ENCODE results near the gene KCTD17. TPM values are rescaled to one million over a fixed set of nuclear protein-coding genes. Genes with fewer than 3 reads are reported as not detected.

The KCTD17 gene
- total RNA-seq, 1 experiment from 2014 or later = 32.7 TPM

GRCh38 chr22:37079158-37079557 is 27.6 kb downstream of the KCTD17 start:
- CTCF ChIA-PET = no interaction called here
- Histone ChIP-seq H3K4me3 (ENCODE audit: low read depth in 2 of 2, low read length in 2 of 2) (no peak overlapping the region), H3K27ac (ENCODE audit: low read length) (no peak overlapping the region), H3K36me3 (ENCODE audit: control insufficient read depth, insufficient read depth, low read length) (no peaks in the 10 kb centered on the region), H3K27me3 (ENCODE audit: control insufficient read depth, insufficient read depth, low read length) (no peaks in the 10 kb centered on the region), H3K4me1 (ENCODE audit: control insufficient read depth, insufficient read depth, low read length) (no peaks in the 10 kb centered on the region), H3K9me3 (ENCODE audit: control insufficient read depth, insufficient read depth, low read depth, low read length) (no peaks in the 10 kb centered on the region)
- no TSS peak for BruUV-seq (replicated peaks)
- TF ChIP-seq SIN3A (IDR thresholded peaks at IDR 0.05; ENCODE audit: borderline replicate concordance, insufficient read depth, low read depth, low read length) (no peak), TCF7L2 (IDR thresholded peaks at IDR 0.05; ENCODE audit: low read depth, low read length) (no peak), REST (IDR thresholded peaks at IDR 0.05; ENCODE audit: insufficient read depth in 1 of 2, low read depth in 2 of 2, low read length in 1 of 2) (no peak)
- intact Hi-C loops (cut with micrococcal nuclease; ENCODE audit: unreplicated experiment) (no loop called here), in situ Hi-C loops (cut with HindIII; ENCODE audit: low pct_unique_long_range_greater_than_20kb, low sequenced_read_pairs) (no loop called here)
- POLR2A ChIA-PET = no interaction called here
- ATAC-seq (no peak), DNase-seq (ENCODE audit: low read depth, low spot score) (no peak)

- H3K4me3 ChIP-seq (ENCODE audit: low read depth in 2 of 2, low read length in 2 of 2) = no peak overlapping the region
- BruUV-seq (replicated peaks) = no TSS peak
- intact Hi-C loops (cut with micrococcal nuclease; ENCODE audit: unreplicated experiment) (no loop called here), in situ Hi-C loops (cut with HindIII; ENCODE audit: low pct_unique_long_range_greater_than_20kb, low sequenced_read_pairs) (no loop called here)
- H3K9me3 ChIP-seq (ENCODE audit: control insufficient read depth, insufficient read depth, low read depth, low read length) = no peaks in the 10 kb centered on the region
- no peak overlapping the region for H3K27ac ChIP-seq (ENCODE audit: low read length)
- ChIA-PET POLR2A (no interaction called here), CTCF (no interaction called here)
- TF ChIP-seq TCF7L2 (IDR thresholded peaks at IDR 0.05; ENCODE audit: low read depth, low read length) = no peak
- TF ChIP-seq POLR2AphosphoS5 (IDR thresholded peaks at IDR 0.05; ENCODE audit: low read depth, low read length) = no peak
- no peak for TF ChIP-seq REST (IDR thresholded peaks at IDR 0.05; ENCODE audit: insufficient read depth in 1 of 2, low read depth in 2 of 2, low read length in 1 of 2)
- no peak for TF ChIP-seq SIN3A (IDR thresholded peaks at IDR 0.05; ENCODE audit: borderline replicate concordance, insufficient read depth, low read depth, low read length)
- no peak for TF ChIP-seq CTCF (IDR thresholded peaks at IDR 0.05)
- H3K27me3 ChIP-seq (ENCODE audit: control insufficient read depth, insufficient read depth, low read length) = no peaks in the 10 kb centered on the region
- DNase-seq (ENCODE audit: low read depth, low spot score) (no peak), ATAC-seq (no peak)
- no peaks in the 10 kb centered on the region for H3K36me3 ChIP-seq (ENCODE audit: control insufficient read depth, insufficient read depth, low read length)
- H3K4me1 ChIP-seq (ENCODE audit: control insufficient read depth, insufficient read depth, low read length) = no peaks in the 10 kb centered on the region
Measured at GRCh38 chr22:37079668-37080171, 28.2 kb downstream of the KCTD17 start.

Data from Panc1 (cell line).